Caco-2 (cell line): Measurements from ENCODE around the gene FOXO3. TPM values are rescaled to one million over a fixed set of nuclear protein-coding genes. Genes with fewer than 3 reads are reported as not detected.

Experiments
- BruUV-seq: library from RNA; stranded (reverse); fragments of 400-500 nt; replicated peaks from 2 replicates; lab custom pipeline; 2021; lab: Mats Ljungman, UMichigan
- CTCF ChIA-PET: fragments of 300-600 bp; sonication (Branson Sonifier 250); formaldehyde crosslinking; loops from one replicate; lab custom pipeline; 2022; ENCODE audit warnings: antibody characterized with exemption; lab: Charles Lee
- POLR2A ChIA-PET: fragments of 300-600 bp; sonication (Branson Sonifier 250); formaldehyde crosslinking; loops from one replicate; lab custom pipeline; 2022; ENCODE audit warnings: antibody characterized with exemption; lab: Charles Lee
- DNase-seq, 2 experiments: peaks; one replicate each; pipeline versions ENCODE4 v3.0.0 to v3.0.0-alpha.2; 2020 to 2022
- H3K27me3 ChIP-seq: replicated peaks from 2 replicates; pipeline ENCODE4 v1.6.0; 2011; ENCODE audit warnings: low read length; ENCODE audit not compliant: control insufficient read depth, insufficient read depth
- H3K36me3 ChIP-seq: 2 replicates; pipeline ENCODE4 v1.5.1; 2011; ENCODE audit warnings: low read length; ENCODE audit not compliant: control insufficient read depth, insufficient read depth
- H3K4me1 ChIP-seq: fragments of 250-450 bp; sonication (Bioruptor Pico); 2 replicates; pipeline ENCODE4 v1.5.1; 2020; ENCODE audit warnings: mild to moderate bottlenecking
- H3K4me3 ChIP-seq: 2 replicates; pipeline ENCODE4 v1.5.1; 2011; ENCODE audit warnings: low read depth, mild to moderate bottlenecking, control low read depth, low read length
- H3K9me3 ChIP-seq: fragments of 250-450 bp; sonication (Bioruptor Pico); 2 replicates; pipeline ENCODE4 v1.5.1; 2020; ENCODE audit warnings: mild to moderate bottlenecking, moderate library complexity
- H3K27ac Mint-ChIP-seq: one replicate; pipeline ENCODE4 v1.8.0; 2022; ENCODE audit warnings: mixed read lengths; ENCODE audit not compliant: unreplicated experiment
- H3K27me3 Mint-ChIP-seq: one replicate; pipeline ENCODE4 v1.8.0; 2022; ENCODE audit warnings: mixed read lengths; ENCODE audit not compliant: insufficient read depth, unreplicated experiment
- H3K36me3 Mint-ChIP-seq: one replicate; pipeline ENCODE4 v1.8.0; 2022; ENCODE audit warnings: mild to moderate bottlenecking, mixed read lengths; ENCODE audit not compliant: insufficient read depth, unreplicated experiment
- H3K4me1 Mint-ChIP-seq: one replicate; pipeline ENCODE4 v1.8.0; 2022; ENCODE audit warnings: low read depth, mixed read lengths; ENCODE audit not compliant: unreplicated experiment
- H3K4me3 Mint-ChIP-seq: one replicate; pipeline ENCODE4 v1.8.0; 2022; ENCODE audit warnings: mild to moderate bottlenecking, moderate library complexity, mixed read lengths; ENCODE audit not compliant: unreplicated experiment
- H3K9me3 Mint-ChIP-seq: one replicate; pipeline ENCODE4 v1.8.0; 2022; ENCODE audit warnings: mixed read lengths; ENCODE audit not compliant: unreplicated experiment
- CTCF ChIP-seq, 2 experiments: fragments of 200-600 bp in 1 of 2; IDR thresholded peaks; 1 replicate in 1 of 2; 2 replicates in 1 of 2; pipeline versions ENCODE4 v1.5.1 to v1.8.0; 2011 to 2022; ENCODE audit warnings: antibody characterized with exemption in 1 of 2, control low read depth in 1 of 2, inconsistent platforms in 1 of 2, low read depth in 1 of 2, low read length in 1 of 2, mild to moderate bottlenecking in 1 of 2, moderate library complexity in 1 of 2; ENCODE audit not compliant: insufficient read depth in 1 of 2, severe bottlenecking in 1 of 2, unreplicated experiment in 1 of 2
- intact Hi-C: fragments of 100-400 bp; cut with micrococcal nuclease; formaldehyde crosslinking; loops from one replicate; pipeline ENCODE4 v1.10.0; 2022; ENCODE audit not compliant: unreplicated experiment
- total RNA-seq: library from RNA; stranded (reverse); gene quantifications from 2 replicates; pipeline ENCODE4 v1.2.3, GENCODE V29; 2022

The FOXO3 gene
- total RNA-seq, 1 experiment from 2014 or later, result 34.3 TPM

- intact Hi-C loops, result no loop called here
- Histone ChIP-seq H3K36me3 (no peaks in the 10 kb centered on the region), H3K4me1 (0 out of 2 replicates have a peak, but pooled peaks cover 5% of the 10 kb centered on the region), H3K9me3 (no peaks in the 10 kb centered on the region), H3K27me3 (no peaks in the 10 kb centered on the region), H3K4me3 (no peak overlapping the region)
- no peak for DNase-seq
- ChIA-PET CTCF (no interaction called here), POLR2A (no interaction called here)
- no peak overlapping the region for H3K27ac Mint-ChIP-seq
- no TSS peak for BruUV-seq
- no peak for TF ChIP-seq CTCF (IDR thresholded peaks at IDR 0.05; ENCODE audit: insufficient read depth in 1 of 2, low read depth in 1 of 2, low read length in 1 of 2, severe bottlenecking in 1 of 2, unreplicated experiment in 1 of 2)
- no peaks in the 10 kb centered on the region for H3K36me3 Mint-ChIP-seq
- no peak overlapping the region for H3K4me3 Mint-ChIP-seq
- H3K4me1 Mint-ChIP-seq, result no peaks in the 10 kb centered on the region
- H3K9me3 Mint-ChIP-seq, result no peaks in the 10 kb centered on the region
- H3K27me3 Mint-ChIP-seq, result no peaks in the 10 kb centered on the region
These were observed 11.5 kb upstream of the FOXO3 start for GRCh38 chr6:108549241-108549640.

- intact Hi-C loops, result no loop called here
- Histone ChIP-seq H3K9me3 (no peaks in the 10 kb centered on the region), H3K36me3 (no peaks in the 10 kb centered on the region), H3K4me1 (0 out of 2 replicates have a peak, but pooled peaks cover 5% of the 10 kb centered on the region), H3K27me3 (no peaks in the 10 kb centered on the region), H3K4me3 (no peak overlapping the region)
- Mint-ChIP-seq H3K9me3 (no peaks in the 10 kb centered on the region), H3K4me1 (no peaks in the 10 kb centered on the region), H3K4me3 (no peak overlapping the region), H3K27me3 (no peaks in the 10 kb centered on the region), H3K36me3 (no peaks in the 10 kb centered on the region), H3K27ac (no peak overlapping the region)
- TF ChIP-seq CTCF (IDR thresholded peaks at IDR 0.05; ENCODE audit: insufficient read depth in 1 of 2, low read depth in 1 of 2, low read length in 1 of 2, severe bottlenecking in 1 of 2, unreplicated experiment in 1 of 2), result no peak
- ChIA-PET POLR2A (no interaction called here), CTCF (no interaction called here)
- DNase-seq, result no peak
- BruUV-seq, result no TSS peak
These were observed 11.0 kb upstream of the FOXO3 start for GRCh38 chr6:108549741-108550140.

- no peak for DNase-seq
- Histone ChIP-seq H3K4me3 (no peak overlapping the region), H3K36me3 (no peaks in the 10 kb centered on the region), H3K4me1 (0 out of 2 replicates have a peak, but pooled peaks cover 5% of the 10 kb centered on the region), H3K27me3 (no peaks in the 10 kb centered on the region), H3K9me3 (no peaks in the 10 kb centered on the region)
- POLR2A ChIA-PET, result no interaction called here
- no peak for TF ChIP-seq CTCF (IDR thresholded peaks at IDR 0.05; ENCODE audit: insufficient read depth in 1 of 2, low read depth in 1 of 2, low read length in 1 of 2, severe bottlenecking in 1 of 2, unreplicated experiment in 1 of 2)
- peaks cover 3% of the 10 kb centered on the region for H3K4me1 Mint-ChIP-seq
- no peak overlapping the region for H3K27ac Mint-ChIP-seq
- H3K36me3 Mint-ChIP-seq, result no peaks in the 10 kb centered on the region
- intact Hi-C loops, result no loop called here
- no peaks in the 10 kb centered on the region for H3K27me3 Mint-ChIP-seq
- BruUV-seq, result no TSS peak
- no peak overlapping the region for H3K4me3 Mint-ChIP-seq
- H3K9me3 Mint-ChIP-seq, result no peaks in the 10 kb centered on the region
- CTCF ChIA-PET, result no interaction called here
These were observed 10.5 kb upstream of the FOXO3 start for GRCh38 chr6:108550256-108550655.
